WTC11 (cell line): Measurements from ENCODE around the gene SUSD1. TPM values are rescaled to one million over a fixed set of nuclear protein-coding genes. Genes with fewer than 3 reads are reported as not detected.

ENCODE experiments used
- ATAC-seq: fragments of 200-7000 bp; cut with Tn5 transposase; 2 replicates; pipeline ENCODE4 v1.10.0; 2021; ENCODE audit warnings: mild to moderate bottlenecking, moderate library complexity
- CTCF ChIA-PET: fragments of 300-600 bp; sonication (Branson Sonifier 250); formaldehyde crosslinking; loops from one replicate; lab custom pipeline; 2021; ENCODE audit warnings: antibody characterized with exemption; lab: Charles Lee
- POLR2A ChIA-PET: fragments of 350-600 bp; sonication (Branson Sonifier 250); formaldehyde crosslinking; loops from one replicate; lab custom pipeline; 2021; ENCODE audit warnings: antibody characterized with exemption; lab: Charles Lee
- DNase-seq: peaks from one replicate; pipeline ENCODE4 v3.0.0; 2021; ENCODE audit warnings: low spot score
- H3K27ac Mint-ChIP-seq: 2 replicates; pipeline ENCODE4 v1.8.0; 2021; ENCODE audit warnings: mixed read lengths
- H3K27me3 Mint-ChIP-seq: 2 replicates; pipeline ENCODE4 v1.8.0; 2021; ENCODE audit warnings: low read depth, mild to moderate bottlenecking, moderate library complexity, mixed read lengths
- H3K36me3 Mint-ChIP-seq: 2 replicates; pipeline ENCODE4 v1.8.0; 2021; ENCODE audit warnings: mixed read lengths
- H3K4me1 Mint-ChIP-seq: 2 replicates; pipeline ENCODE4 v1.8.0; 2022; ENCODE audit warnings: mixed read lengths
- H3K4me3 Mint-ChIP-seq: 2 replicates; pipeline ENCODE4 v1.8.0; 2021; ENCODE audit warnings: mild to moderate bottlenecking, moderate library complexity, mixed read lengths
- H3K9me3 Mint-ChIP-seq: 2 replicates; pipeline ENCODE4 v1.8.0; 2021; ENCODE audit warnings: mixed read lengths
- ATF6 ChIP-seq: sonication (generic); formaldehyde crosslinking; IDR thresholded peaks from 2 replicates; pipeline ENCODE4 v1.8.1; 2023; ENCODE audit warnings: mild to moderate bottlenecking, missing genetic modification reagents
- EMX1 ChIP-seq: fragments of 250-450 bp; sonication (Bioruptor Pico); IDR thresholded peaks from 2 replicates; pipeline ENCODE4 v1.8.0; 2021; ENCODE audit warnings: mild to moderate bottlenecking
- FOXJ3 ChIP-seq: sonication (generic); formaldehyde crosslinking; IDR thresholded peaks from 2 replicates; pipeline ENCODE4 v1.9.0; 2021; ENCODE audit warnings: missing genetic modification reagents, mild to moderate bottlenecking, borderline replicate concordance
- JAZF1 ChIP-seq: fragments of 250-450 bp; sonication (Bioruptor Pico); IDR thresholded peaks from 2 replicates; pipeline ENCODE4 v1.9.0; 2021; ENCODE audit warnings: moderate library complexity, mild to moderate bottlenecking, inconsistent platforms
- MLX ChIP-seq: sonication (generic); formaldehyde crosslinking; IDR thresholded peaks from 2 replicates; pipeline ENCODE4 v1.8.1; 2023; ENCODE audit warnings: mild to moderate bottlenecking, missing genetic modification reagents, moderate library complexity
- MYBL2 ChIP-seq: sonication (generic); formaldehyde crosslinking; IDR thresholded peaks from 2 replicates; pipeline ENCODE4 v1.8.1; 2023; ENCODE audit warnings: mild to moderate bottlenecking, moderate library complexity, missing genetic modification reagents
- NFYB ChIP-seq: sonication (generic); formaldehyde crosslinking; conservative IDR thresholded peaks from 2 replicates; pipeline ENCODE4 v1.8.0; 2022; ENCODE audit warnings: low read depth, missing genetic modification reagents
- PRRX2 ChIP-seq: fragments of 250-450 bp; sonication (Bioruptor Pico); IDR thresholded peaks from 2 replicates; pipeline ENCODE4 v1.8.0; 2021; ENCODE audit warnings: mild to moderate bottlenecking
- SMAD3 ChIP-seq: sonication (generic); formaldehyde crosslinking; IDR thresholded peaks from 2 replicates; pipeline ENCODE4 v1.8.0; 2022; ENCODE audit warnings: missing genetic modification reagents, mild to moderate bottlenecking, borderline replicate concordance
- SP1 ChIP-seq: sonication (generic); formaldehyde crosslinking; conservative IDR thresholded peaks from 2 replicates; pipeline ENCODE4 v1.8.1; 2022; ENCODE audit warnings: missing genetic modification reagents
- TEAD1 ChIP-seq: sonication (generic); formaldehyde crosslinking; IDR thresholded peaks from 2 replicates; pipeline ENCODE4 v1.8.0; 2022; ENCODE audit warnings: mild to moderate bottlenecking, missing genetic modification reagents
- TEAD4 ChIP-seq: sonication (generic); formaldehyde crosslinking; IDR thresholded peaks from 2 replicates; pipeline ENCODE4 v1.8.0; 2022; ENCODE audit warnings: mild to moderate bottlenecking, missing genetic modification reagents
- USF1 ChIP-seq: sonication (generic); formaldehyde crosslinking; IDR thresholded peaks from 2 replicates; pipeline ENCODE4 v1.8.0; 2022; ENCODE audit warnings: mild to moderate bottlenecking, missing genetic modification reagents
- USF2 ChIP-seq: sonication (generic); formaldehyde crosslinking; IDR thresholded peaks from 2 replicates; pipeline ENCODE4 v1.8.1; 2023; ENCODE audit warnings: mild to moderate bottlenecking, missing genetic modification reagents, moderate library complexity
- ZNF138 ChIP-seq: sonication (generic); formaldehyde crosslinking; conservative IDR thresholded peaks from 2 replicates; pipeline ENCODE4 v1.8.1; 2022; ENCODE audit warnings: mild to moderate bottlenecking, moderate library complexity, missing genetic modification reagents
- ZSCAN18 ChIP-seq: fragments of 250-450 bp; sonication (Bioruptor Pico); IDR thresholded peaks from 2 replicates; pipeline ENCODE4 v2.1.2; 2022; ENCODE audit warnings: mild to moderate bottlenecking, moderate library complexity
- total RNA-seq: library from RNA; stranded (reverse); gene quantifications from 3 replicates; pipeline ENCODE4 v1.2.3, GENCODE V29; 2021
- TF ChIP-seq, protein P1 (sequence below): sonication (generic); formaldehyde crosslinking; IDR thresholded peaks from 2 replicates; pipeline ENCODE4 v1.8.1; 2023; ENCODE audit warnings: mild to moderate bottlenecking, missing genetic modification reagents
- TF ChIP-seq, protein P2 (sequence below): sonication (generic); formaldehyde crosslinking; IDR thresholded peaks from 2 replicates; pipeline ENCODE4 v1.8.0; 2022; ENCODE audit warnings: mild to moderate bottlenecking, missing genetic modification reagents
- TF ChIP-seq, protein P3 (sequence below): fragments of 200-600 bp; IDR thresholded peaks from 2 replicates; pipeline ENCODE4 v1.8.0; 2022; ENCODE audit warnings: antibody characterized with exemption
- TF ChIP-seq, protein P4 (sequence below): fragments of 250-450 bp; sonication (Bioruptor Pico); IDR thresholded peaks from 2 replicates; pipeline ENCODE4 v1.9.0; 2021; ENCODE audit warnings: mild to moderate bottlenecking

Gene SUSD1
- total RNA-seq, 1 experiment from 2014 or later = 5.1 TPM

DNA sequence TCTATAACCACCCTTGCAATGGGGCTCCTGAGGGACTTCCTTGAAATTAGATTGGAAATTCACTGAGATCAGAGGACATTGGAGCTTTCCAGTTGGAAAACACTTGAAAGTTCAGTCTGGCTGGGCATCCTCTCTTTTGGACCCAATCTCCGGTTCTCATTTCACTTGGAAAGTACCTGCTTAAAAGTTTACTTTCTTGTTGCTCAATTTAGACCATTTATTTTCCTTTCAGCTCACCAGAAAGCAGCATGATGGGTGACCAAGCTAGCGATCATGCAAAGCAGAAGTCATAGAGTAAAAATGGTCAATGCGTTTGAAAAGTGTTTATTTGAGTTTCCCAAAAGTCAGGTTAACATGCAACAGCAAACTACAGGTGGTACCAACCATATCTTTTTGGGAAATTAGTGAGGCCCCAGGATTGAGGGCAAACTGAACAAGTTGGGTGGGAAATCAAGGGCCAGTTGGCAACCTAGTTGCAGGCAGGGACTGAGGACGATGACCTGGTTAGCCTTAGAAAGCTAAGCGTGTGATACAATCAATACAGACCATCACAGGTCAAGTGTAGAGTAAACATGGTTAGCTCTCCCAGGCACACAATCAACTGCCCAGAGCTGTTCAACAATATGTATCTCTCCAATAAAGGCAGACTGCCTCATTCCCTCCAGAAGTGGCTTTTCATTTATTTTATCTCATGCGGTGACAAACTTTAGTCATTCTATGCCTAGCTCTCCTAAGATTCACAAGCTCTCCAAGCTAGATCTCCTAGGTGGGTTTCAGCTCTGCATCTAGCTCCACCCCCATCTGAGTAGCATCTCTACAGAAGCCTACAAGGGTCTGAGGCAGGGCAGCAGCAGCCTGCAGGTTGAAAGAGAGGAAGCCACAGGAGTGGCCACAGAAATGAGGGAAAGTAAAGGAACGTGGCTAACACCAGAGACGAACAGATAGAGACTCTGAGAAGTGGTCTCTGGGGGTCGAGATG is 141.6 kb downstream of the SUSD1 start:
- DNase-seq = no peak
- peaks cover 20% of the 10 kb centered on the region for H3K4me1 Mint-ChIP-seq
- ChIA-PET POLR2A (no interaction called here), CTCF (interaction anchor here (1.2 kb wide), 1 partner anchor 41 kb away, joined by 4 read pairs; no protein-coding TSS in a partner anchor)
- no peaks in the 10 kb centered on the region for H3K9me3 Mint-ChIP-seq
- no peak overlapping the region for H3K4me3 Mint-ChIP-seq
- no peaks in the 10 kb centered on the region for H3K27me3 Mint-ChIP-seq
- TF ChIP-seq MLX = no peak
- no peak for TF ChIP-seq ZSCAN18 (CRISPR knock-in tag)
- no peak for TF ChIP-seq TEAD1 (CRISPR knock-in tag)
- TF ChIP-seq, protein P1, sequence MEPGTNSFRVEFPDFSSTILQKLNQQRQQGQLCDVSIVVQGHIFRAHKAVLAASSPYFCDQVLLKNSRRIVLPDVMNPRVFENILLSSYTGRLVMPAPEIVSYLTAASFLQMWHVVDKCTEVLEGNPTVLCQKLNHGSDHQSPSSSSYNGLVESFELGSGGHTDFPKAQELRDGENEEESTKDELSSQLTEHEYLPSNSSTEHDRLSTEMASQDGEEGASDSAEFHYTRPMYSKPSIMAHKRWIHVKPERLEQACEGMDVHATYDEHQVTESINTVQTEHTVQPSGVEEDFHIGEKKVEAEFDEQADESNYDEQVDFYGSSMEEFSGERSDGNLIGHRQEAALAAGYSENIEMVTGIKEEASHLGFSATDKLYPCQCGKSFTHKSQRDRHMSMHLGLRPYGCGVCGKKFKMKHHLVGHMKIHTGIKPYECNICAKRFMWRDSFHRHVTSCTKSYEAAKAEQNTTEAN (CRISPR knock-in tag) = no peak
- TF ChIP-seq SMAD3 (CRISPR knock-in tag) = no peak
- no peak for TF ChIP-seq TEAD4
- TF ChIP-seq EMX1 (CRISPR knock-in tag) = no peak
- TF ChIP-seq SP1 (CRISPR knock-in tag) = no peak
- no peak for ATAC-seq
- no peaks in the 10 kb centered on the region for H3K36me3 Mint-ChIP-seq
- H3K27ac Mint-ChIP-seq = no peak overlapping the region

- H3K4me1 Mint-ChIP-seq = peaks cover 17% of the 10 kb centered on the region
- ATAC-seq (no peak), DNase-seq (no peak)
- H3K36me3 Mint-ChIP-seq = no peaks in the 10 kb centered on the region
- CTCF ChIA-PET = interaction anchor here (1.2 kb wide), 1 partner anchor 42 kb away, joined by 4 read pairs; no protein-coding TSS in a partner anchor
- H3K27ac Mint-ChIP-seq = no peak overlapping the region
- TF ChIP-seq PRRX2 (CRISPR knock-in tag) (no peak), ZNF138 (CRISPR knock-in tag) (no peak), JAZF1 (CRISPR knock-in tag) (no peak), USF1 (no peak)
- TF ChIP-seq, protein P2, sequence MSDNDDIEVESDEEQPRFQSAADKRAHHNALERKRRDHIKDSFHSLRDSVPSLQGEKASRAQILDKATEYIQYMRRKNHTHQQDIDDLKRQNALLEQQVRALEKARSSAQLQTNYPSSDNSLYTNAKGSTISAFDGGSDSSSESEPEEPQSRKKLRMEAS (CRISPR knock-in tag) = no peak
- TF ChIP-seq, all 79 proteins: peak for 0
- no peak overlapping the region for H3K4me3 Mint-ChIP-seq
- H3K27me3 Mint-ChIP-seq = no peaks in the 10 kb centered on the region
- no peaks in the 10 kb centered on the region for H3K9me3 Mint-ChIP-seq
- POLR2A ChIA-PET = no interaction called here
Observed at GRCh38 chr9:112032743-112033142, 142.4 kb downstream of the SUSD1 start.

- no peak overlapping the region for H3K27ac Mint-ChIP-seq
- H3K27me3 Mint-ChIP-seq = no peaks in the 10 kb centered on the region
- H3K36me3 Mint-ChIP-seq = no peaks in the 10 kb centered on the region
- H3K4me1 Mint-ChIP-seq = peaks cover 11% of the 10 kb centered on the region
- ATAC-seq (no peak), DNase-seq (no peak)
- ChIA-PET CTCF (no interaction called here), POLR2A (no interaction called here)
- no peak overlapping the region for H3K4me3 Mint-ChIP-seq
- no peak for TF ChIP-seq USF2 (CRISPR knock-in tag)
- TF ChIP-seq FOXJ3 (CRISPR knock-in tag) = no peak
- TF ChIP-seq MYBL2 (CRISPR knock-in tag) = no peak
- no peak for TF ChIP-seq TEAD4
- no peak for TF ChIP-seq NFYB (CRISPR knock-in tag)
- TF ChIP-seq ATF6 (CRISPR knock-in tag) = no peak
- TF ChIP-seq, protein P3, sequence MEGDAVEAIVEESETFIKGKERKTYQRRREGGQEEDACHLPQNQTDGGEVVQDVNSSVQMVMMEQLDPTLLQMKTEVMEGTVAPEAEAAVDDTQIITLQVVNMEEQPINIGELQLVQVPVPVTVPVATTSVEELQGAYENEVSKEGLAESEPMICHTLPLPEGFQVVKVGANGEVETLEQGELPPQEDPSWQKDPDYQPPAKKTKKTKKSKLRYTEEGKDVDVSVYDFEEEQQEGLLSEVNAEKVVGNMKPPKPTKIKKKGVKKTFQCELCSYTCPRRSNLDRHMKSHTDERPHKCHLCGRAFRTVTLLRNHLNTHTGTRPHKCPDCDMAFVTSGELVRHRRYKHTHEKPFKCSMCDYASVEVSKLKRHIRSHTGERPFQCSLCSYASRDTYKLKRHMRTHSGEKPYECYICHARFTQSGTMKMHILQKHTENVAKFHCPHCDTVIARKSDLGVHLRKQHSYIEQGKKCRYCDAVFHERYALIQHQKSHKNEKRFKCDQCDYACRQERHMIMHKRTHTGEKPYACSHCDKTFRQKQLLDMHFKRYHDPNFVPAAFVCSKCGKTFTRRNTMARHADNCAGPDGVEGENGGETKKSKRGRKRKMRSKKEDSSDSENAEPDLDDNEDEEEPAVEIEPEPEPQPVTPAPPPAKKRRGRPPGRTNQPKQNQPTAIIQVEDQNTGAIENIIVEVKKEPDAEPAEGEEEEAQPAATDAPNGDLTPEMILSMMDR = no peak
- no peak for TF ChIP-seq ZNF138 (CRISPR knock-in tag)
- no peak for TF ChIP-seq SP1 (CRISPR knock-in tag)
- TF ChIP-seq, protein P4, sequence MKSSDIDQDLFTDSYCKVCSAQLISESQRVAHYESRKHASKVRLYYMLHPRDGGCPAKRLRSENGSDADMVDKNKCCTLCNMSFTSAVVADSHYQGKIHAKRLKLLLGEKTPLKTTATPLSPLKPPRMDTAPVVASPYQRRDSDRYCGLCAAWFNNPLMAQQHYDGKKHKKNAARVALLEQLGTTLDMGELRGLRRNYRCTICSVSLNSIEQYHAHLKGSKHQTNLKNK (CRISPR knock-in tag) = no peak
- H3K9me3 Mint-ChIP-seq = no peaks in the 10 kb centered on the region
Observed at GRCh38 chr9:112032009-112032408, 143.1 kb downstream of the SUSD1 start.
